Measurements from ENCODE around the gene UBE2L5. TPM values are rescaled to one million over a fixed set of nuclear protein-coding genes. Genes with fewer than 3 reads are reported as not detected.

UBE2L5 gene
- total and polyA plus RNA-seq, 7 donors = 0.09 to 1.6 (median 0.78) TPM; not detected in 3

GRCh38 chr13:30403456-30403855 is 18.8 kb upstream of the UBE2L5 start:
- TF ChIP-seq POLR2AphosphoS5 (IDR thresholded peaks at IDR 0.05) (no peak), EP300 (IDR thresholded peaks at IDR 0.05) (no peak), POLR2A (IDR thresholded peaks at IDR 0.05) (no peak), CTCF (IDR thresholded peaks at IDR 0.05) (no peak)
- intact Hi-C loops (cut with DNase I) = no loop called here
- peaks cover 0 to 8% (median 4%) of the 10 kb centered on the region in 4 donors for H3K4me1 ChIP-seq
- H3K9me3 ChIP-seq = no peaks in the 10 kb centered on the region
- H3K27me3 ChIP-seq = no peaks in the 10 kb centered on the region
- no peak overlapping the region for H3K4me3 ChIP-seq
- WGBS, 2 donors = 84 to 89% methylated on average over 6 of the region's 6 CpGs
- DNase-seq = no peak
- no peaks in the 10 kb centered on the region for H3K36me3 ChIP-seq
- H3K27ac ChIP-seq = no peak overlapping the region

- no peaks in the 10 kb centered on the region for H3K9me3 ChIP-seq
- no peak for TF ChIP-seq EP300 (IDR thresholded peaks at IDR 0.05)
- TF ChIP-seq CTCF (IDR thresholded peaks at IDR 0.05) = no peak
- no peak for TF ChIP-seq POLR2A (IDR thresholded peaks at IDR 0.05)
- no peak for TF ChIP-seq POLR2AphosphoS5 (IDR thresholded peaks at IDR 0.05)
- H3K27me3 ChIP-seq = no peaks in the 10 kb centered on the region
- no peak overlapping the region for H3K4me3 ChIP-seq
- intact Hi-C loops (cut with DNase I) = no loop called here
- H3K4me1 ChIP-seq = peaks cover 0 to 13% (median 11%) of the 10 kb centered on the region in 4 donors
- H3K36me3 ChIP-seq = no peaks in the 10 kb centered on the region
- no peak for DNase-seq
- WGBS, 2 donors = 90% methylated on average over 5 of the region's 5 CpGs
- H3K27ac ChIP-seq = peak overlapping the region in 1 of 4 donors; percentile 9
These were observed 18.1 kb upstream of the UBE2L5 start for GRCh38 chr13:30404207-30404606.

- no peak overlapping the region for H3K27ac ChIP-seq
- intact Hi-C loops (cut with DNase I) = loop anchor here (5.0 kb wide), 3 partner anchors 210 to 280 kb away; partner anchors contain the start of gene USPL1
These were observed 15.4 kb upstream of the UBE2L5 start for GRCh38 chr13:30406779-30407416.

GRCh38 chr13:30408319-30409101 is 13.8 kb upstream of the UBE2L5 start:
- intact Hi-C loops (cut with DNase I) = loop anchor here (1.0 to 5.0 kb wide), 6 partner anchors 13 to 281 kb away; partner anchors contain the start of gene USPL1
- no peaks in the 10 kb centered on the region for H3K27me3 ChIP-seq
- WGBS, 2 donors = 16 to 17% methylated on average over 51 of the region's 51 CpGs
- TF ChIP-seq POLR2AphosphoS5 (IDR thresholded peaks at IDR 0.05) (peak; percentile 37 to 74 (median 67)), POLR2A (IDR thresholded peaks at IDR 0.05) (no peak), CTCF (IDR thresholded peaks at IDR 0.05) (peak; percentile 59 to 90 (median 71)), EP300 (IDR thresholded peaks at IDR 0.05) (peak in 1 of 4 donors; percentile 14)
- no peaks in the 10 kb centered on the region for H3K36me3 ChIP-seq
- H3K9me3 ChIP-seq = no peaks in the 10 kb centered on the region
- H3K4me1 ChIP-seq = peaks cover 0 to 23% (median 20%) of the 10 kb centered on the region in 4 donors
- H3K27ac ChIP-seq = peak overlapping the region; percentile 84 to 91 (median 88)
- peak; percentile 98 for DNase-seq
- H3K4me3 ChIP-seq = peak overlapping the region; percentile 2 to 42 (median 32)

More at GRCh38 chr13:30406779-30407416, 15.4 kb upstream of the UBE2L5 start:
- WGBS, 2 donors = 87 to 94% methylated on average over 8 of the region's 8 CpGs
- no peaks in the 10 kb centered on the region for H3K9me3 ChIP-seq
- TF ChIP-seq CTCF (IDR thresholded peaks at IDR 0.05) = no peak
- no peak for TF ChIP-seq POLR2AphosphoS5 (IDR thresholded peaks at IDR 0.05)
- TF ChIP-seq EP300 (IDR thresholded peaks at IDR 0.05) = no peak
- TF ChIP-seq POLR2A (IDR thresholded peaks at IDR 0.05) = no peak
- no peak overlapping the region for H3K4me3 ChIP-seq
- no peak for DNase-seq
- peaks cover 0 to 23% (median 20%) of the 10 kb centered on the region in 4 donors for H3K4me1 ChIP-seq
- no peaks in the 10 kb centered on the region for H3K36me3 ChIP-seq
- no peaks in the 10 kb centered on the region for H3K27me3 ChIP-seq
